ENCODE results near the gene ENTPD8.

DNA sequence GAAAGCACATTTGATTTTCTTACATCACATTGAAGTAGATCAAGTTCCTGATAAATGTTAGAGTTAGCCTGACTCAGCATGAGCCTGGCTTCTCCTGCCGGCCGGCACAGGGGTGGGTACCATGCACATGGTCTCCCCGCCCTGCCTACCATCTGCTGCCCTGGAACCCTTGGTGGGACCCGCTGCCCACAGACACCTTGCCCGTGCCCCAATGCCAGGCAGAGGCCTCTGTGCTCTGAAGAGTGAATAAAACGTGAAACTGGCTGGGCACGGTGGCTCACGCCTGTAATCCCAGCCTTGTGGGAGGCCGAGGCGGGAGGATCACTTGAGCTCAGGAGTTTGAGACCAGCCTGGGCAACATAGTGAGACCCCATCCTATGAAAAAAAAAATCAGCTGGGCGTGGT is 35.5 kb downstream of the ENTPD8 start:
- TF ChIP-seq EZH2 (IDR thresholded peaks at IDR 0.05) = no peak
- TF ChIP-seq, protein P1, sequence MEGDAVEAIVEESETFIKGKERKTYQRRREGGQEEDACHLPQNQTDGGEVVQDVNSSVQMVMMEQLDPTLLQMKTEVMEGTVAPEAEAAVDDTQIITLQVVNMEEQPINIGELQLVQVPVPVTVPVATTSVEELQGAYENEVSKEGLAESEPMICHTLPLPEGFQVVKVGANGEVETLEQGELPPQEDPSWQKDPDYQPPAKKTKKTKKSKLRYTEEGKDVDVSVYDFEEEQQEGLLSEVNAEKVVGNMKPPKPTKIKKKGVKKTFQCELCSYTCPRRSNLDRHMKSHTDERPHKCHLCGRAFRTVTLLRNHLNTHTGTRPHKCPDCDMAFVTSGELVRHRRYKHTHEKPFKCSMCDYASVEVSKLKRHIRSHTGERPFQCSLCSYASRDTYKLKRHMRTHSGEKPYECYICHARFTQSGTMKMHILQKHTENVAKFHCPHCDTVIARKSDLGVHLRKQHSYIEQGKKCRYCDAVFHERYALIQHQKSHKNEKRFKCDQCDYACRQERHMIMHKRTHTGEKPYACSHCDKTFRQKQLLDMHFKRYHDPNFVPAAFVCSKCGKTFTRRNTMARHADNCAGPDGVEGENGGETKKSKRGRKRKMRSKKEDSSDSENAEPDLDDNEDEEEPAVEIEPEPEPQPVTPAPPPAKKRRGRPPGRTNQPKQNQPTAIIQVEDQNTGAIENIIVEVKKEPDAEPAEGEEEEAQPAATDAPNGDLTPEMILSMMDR (IDR thresholded peaks at IDR 0.05) = no peak

Measured in neural progenitor cell (in vitro differentiated cells).